Testis (tissue), 3 donors: ENCODE measurements around the gene ACO2. TPM values are rescaled to one million over a fixed set of nuclear protein-coding genes. Genes with fewer than 3 reads are reported as not detected.
A peak's percentile ranks its signal among the peaks of the same experiment; 100 is the strongest.

ENCODE experiments used
- DNase-seq: peaks from one replicate; pipeline ENCODE4 v3.0.0-alpha.2; 2019
- H3K27ac ChIP-seq, 2 donors: fragments of 200-600 bp; sonication (generic); one replicate each; pipeline ENCODE4 v1.5.1; 2019
- H3K27me3 ChIP-seq: fragments of 200-600 bp; sonication (generic); one replicate; pipeline ENCODE4 v1.5.1; 2019
- H3K36me3 ChIP-seq: fragments of 200-600 bp; sonication (generic); one replicate; pipeline ENCODE4 v1.5.1; 2017; ENCODE audit warnings: low read depth; ENCODE audit errors: missing control alignments
- H3K4me1 ChIP-seq: fragments of 200-600 bp; sonication (generic); one replicate; pipeline ENCODE4 v1.5.1; 2019
- H3K4me3 ChIP-seq, 2 donors: fragments of 200-600 bp; sonication (generic); one replicate each; pipeline ENCODE4 v1.5.1; 2017 to 2019
- H3K9me3 ChIP-seq: fragments of 200-600 bp; sonication (generic); one replicate; pipeline ENCODE4 v1.5.1; 2017
- POLR2A ChIP-seq: fragments of 450-650 bp; IDR thresholded peaks from one replicate; pipeline ENCODE4 v1.6.1; 2017; ENCODE audit warnings: antibody characterized with exemption, mild to moderate bottlenecking, moderate library complexity
- WGBS, 2 donors: methylation state at CpG; one replicate each; pipeline ENCODE4 v1.1.5; 2018; 5-methylcytosine and 5-hydroxymethylcytosine counted together
- intact Hi-C: fragments of 100-400 bp; cut with DNase I; formaldehyde crosslinking; loops from one replicate; pipeline ENCODE4 v1.15.1; 2023; ENCODE audit warnings: low total_unique reads
- polyA plus RNA-seq: library from polyadenylated mRNA; stranded (reverse); fragments of 350-450 nt; fragmentation: Illumina TruSeq; extraction: RNeasy Lipid Tissue Mini Kit (QIAGEN cat#74804); gene quantifications from one replicate; pipeline ENCODE4 v1.2.3, GENCODE V29; 2014; ENCODE audit warnings: low read depth, low replicate concordance; ENCODE audit not compliant: insufficient read depth
- total RNA-seq, 2 donors: library from RNA; depleted of rRNA; stranded (reverse); fragments of >200 nt; gene quantifications; one replicate each; pipeline ENCODE4 v1.2.3, GENCODE V29; 2016
- TF ChIP-seq, protein P1 (sequence below), 3 experiments: fragments of 450-650 bp in 2 of 3; fragments of 200-600 bp in 1 of 3; sonication (generic) in 1 of 3; IDR thresholded peaks; one replicate each; pipeline ENCODE4 v1.5.1; 2016 to 2019; ENCODE audit warnings: antibody characterized with exemption in 3 of 3, mild to moderate bottlenecking in 2 of 3, moderate library complexity in 1 of 3

The ACO2 gene
- total and polyA plus RNA-seq, 3 donors from 2014 or later, result 113 to 178 (median 133) TPM

DNA sequence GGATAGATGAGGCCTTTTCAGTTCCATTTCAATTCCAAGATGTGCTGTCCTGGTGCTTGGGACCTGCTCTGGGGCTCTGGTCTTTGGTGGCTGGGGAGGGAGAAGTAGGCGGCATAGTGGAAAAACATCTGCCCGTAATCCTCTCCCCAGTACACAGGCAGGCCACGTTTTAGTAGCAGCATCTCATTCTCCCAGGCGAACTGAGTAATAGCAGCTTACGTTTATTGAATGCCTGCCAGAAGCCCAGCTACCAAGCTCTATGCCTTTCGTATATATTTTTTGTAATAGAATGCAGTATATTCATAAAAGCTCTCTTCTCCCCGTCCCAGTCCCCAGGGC lies 11.4 kb downstream of the ACO2 start:
- H3K27ac ChIP-seq, result no peak overlapping the region
- no peaks in the 10 kb centered on the region for H3K27me3 ChIP-seq
- peaks cover 28% of the 10 kb centered on the region for H3K4me1 ChIP-seq
- TF ChIP-seq, protein P1, sequence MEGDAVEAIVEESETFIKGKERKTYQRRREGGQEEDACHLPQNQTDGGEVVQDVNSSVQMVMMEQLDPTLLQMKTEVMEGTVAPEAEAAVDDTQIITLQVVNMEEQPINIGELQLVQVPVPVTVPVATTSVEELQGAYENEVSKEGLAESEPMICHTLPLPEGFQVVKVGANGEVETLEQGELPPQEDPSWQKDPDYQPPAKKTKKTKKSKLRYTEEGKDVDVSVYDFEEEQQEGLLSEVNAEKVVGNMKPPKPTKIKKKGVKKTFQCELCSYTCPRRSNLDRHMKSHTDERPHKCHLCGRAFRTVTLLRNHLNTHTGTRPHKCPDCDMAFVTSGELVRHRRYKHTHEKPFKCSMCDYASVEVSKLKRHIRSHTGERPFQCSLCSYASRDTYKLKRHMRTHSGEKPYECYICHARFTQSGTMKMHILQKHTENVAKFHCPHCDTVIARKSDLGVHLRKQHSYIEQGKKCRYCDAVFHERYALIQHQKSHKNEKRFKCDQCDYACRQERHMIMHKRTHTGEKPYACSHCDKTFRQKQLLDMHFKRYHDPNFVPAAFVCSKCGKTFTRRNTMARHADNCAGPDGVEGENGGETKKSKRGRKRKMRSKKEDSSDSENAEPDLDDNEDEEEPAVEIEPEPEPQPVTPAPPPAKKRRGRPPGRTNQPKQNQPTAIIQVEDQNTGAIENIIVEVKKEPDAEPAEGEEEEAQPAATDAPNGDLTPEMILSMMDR (IDR thresholded peaks at IDR 0.05), result no peak
- TF ChIP-seq POLR2A, result no peak
- intact Hi-C loops, result no loop called here
- H3K36me3 ChIP-seq, result no peaks in the 10 kb centered on the region
- 77 to 81% methylated on average over 7 of the region's 7 CpGs for WGBS, 2 donors
- no peak for DNase-seq
- H3K9me3 ChIP-seq, result no peaks in the 10 kb centered on the region
- H3K4me3 ChIP-seq, result no peak overlapping the region

- DNase-seq, result no peak
- H3K4me1 ChIP-seq, result peaks cover 28% of the 10 kb centered on the region
- no peaks in the 10 kb centered on the region for H3K9me3 ChIP-seq
- WGBS, 2 donors, result 80 to 82% methylated on average over 14 to 15 of the region's 15 CpGs
- peak overlapping the region in 1 of 2 donors; percentile 48 for H3K27ac ChIP-seq
- H3K27me3 ChIP-seq, result no peaks in the 10 kb centered on the region
- no peaks in the 10 kb centered on the region for H3K36me3 ChIP-seq
- intact Hi-C loops, result no loop called here
- no peak overlapping the region for H3K4me3 ChIP-seq
- TF ChIP-seq, protein P1 (IDR thresholded peaks at IDR 0.05), result no peak
- no peak for TF ChIP-seq POLR2A
These were observed 12.4 kb downstream of the ACO2 start for GRCh38 chr22:41481131-41481830.

DNA sequence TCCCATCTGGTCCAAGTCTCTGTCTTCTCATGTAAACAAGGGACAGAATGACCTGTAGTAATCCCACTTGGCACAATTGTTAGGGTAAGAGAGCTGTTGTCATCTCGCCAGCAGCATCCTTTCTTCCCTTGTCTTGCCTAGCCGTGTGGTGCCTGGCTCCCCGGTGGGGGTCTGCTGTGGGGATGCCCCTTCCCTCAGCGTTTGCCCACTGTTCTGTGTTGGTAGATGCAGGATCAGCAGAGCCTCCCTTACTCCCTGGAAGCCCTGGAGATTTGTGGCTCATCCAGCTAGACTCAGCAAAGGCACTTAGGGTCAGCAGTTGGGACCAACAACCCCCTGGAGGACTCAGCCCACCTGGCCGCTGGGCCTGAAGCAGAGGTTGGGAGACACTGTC lies 13.0 kb downstream of the ACO2 start:
- Histone ChIP-seq H3K27ac (peak overlapping the region; percentile 18 to 48), H3K36me3 (no peaks in the 10 kb centered on the region), H3K27me3 (no peaks in the 10 kb centered on the region), H3K4me1 (peaks cover 28% of the 10 kb centered on the region), H3K4me3 (no peak overlapping the region), H3K9me3 (no peaks in the 10 kb centered on the region)
- no peak for DNase-seq
- intact Hi-C loops, result no loop called here
- no peak for TF ChIP-seq POLR2A
- TF ChIP-seq, protein P1 (IDR thresholded peaks at IDR 0.05), result no peak
- WGBS, 2 donors, result 59 to 84% methylated on average over 4 to 5 of the region's 5 CpGs

DNA sequence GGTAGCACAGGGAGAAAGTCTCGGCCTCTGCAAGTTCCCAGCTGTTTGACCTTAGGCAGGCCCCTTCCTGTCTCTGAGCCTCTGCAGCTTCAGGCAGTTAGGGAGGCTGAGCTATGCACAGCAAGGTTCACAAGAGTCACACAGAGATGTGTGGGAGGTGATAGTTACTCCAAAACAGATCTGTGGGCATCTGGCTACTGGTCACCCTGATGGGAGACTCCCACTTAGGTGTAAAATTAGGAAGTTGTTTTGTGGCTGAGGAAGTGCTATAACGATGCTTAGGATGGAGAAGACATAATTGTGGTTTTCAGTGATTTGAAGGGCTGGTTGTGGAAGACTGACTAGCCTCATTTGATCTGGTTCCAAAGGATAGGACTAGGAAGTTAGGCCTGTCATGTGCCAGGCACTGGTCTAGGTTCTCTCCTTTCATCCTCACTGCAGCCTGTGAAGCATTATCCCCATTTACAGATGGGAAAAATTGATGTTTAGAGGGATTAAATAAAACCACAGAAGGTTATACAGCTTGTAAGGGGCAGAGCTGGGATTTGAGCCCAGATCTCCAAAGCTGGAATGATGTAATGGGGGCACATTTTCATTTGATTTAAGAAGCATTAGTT lies 13.5 kb downstream of the ACO2 start:
- intact Hi-C loops, result no loop called here
- no peak for DNase-seq
- Histone ChIP-seq H3K4me3 (no peak overlapping the region), H3K27ac (peak overlapping the region; percentile 18 to 48), H3K36me3 (no peaks in the 10 kb centered on the region), H3K4me1 (peaks cover 33% of the 10 kb centered on the region), H3K9me3 (no peaks in the 10 kb centered on the region), H3K27me3 (no peaks in the 10 kb centered on the region)
- WGBS, 2 donors, result 52 to 62% methylated on average over 2 of the region's 2 CpGs
- TF ChIP-seq, protein P1 (IDR thresholded peaks at IDR 0.05), result no peak
- no peak for TF ChIP-seq POLR2A

DNA sequence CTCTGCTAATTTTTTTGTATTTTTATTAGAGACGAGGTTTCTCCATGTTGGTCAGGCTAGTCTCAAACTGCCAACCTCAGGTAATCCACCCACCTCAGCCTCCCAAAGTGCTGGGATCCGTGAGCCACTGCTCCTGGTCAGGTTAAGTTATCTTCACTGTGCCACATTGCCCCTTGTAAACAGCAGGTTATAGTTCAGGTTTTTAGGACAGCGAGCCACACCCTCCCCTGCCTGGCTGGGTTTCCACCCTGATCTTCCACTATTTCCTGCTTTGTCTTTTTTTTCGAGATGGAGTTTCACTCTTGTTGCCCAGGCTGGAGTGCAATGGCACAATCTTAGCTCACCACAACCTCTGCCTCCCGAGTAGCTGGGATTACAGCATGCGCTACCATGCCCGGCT lies 16.1 kb downstream of the ACO2 start:
- TF ChIP-seq POLR2A, result no peak
- Histone ChIP-seq H3K36me3 (no peaks in the 10 kb centered on the region), H3K4me1 (peaks cover 24% of the 10 kb centered on the region), H3K4me3 (no peak overlapping the region), H3K27ac (no peak overlapping the region), H3K9me3 (no peaks in the 10 kb centered on the region), H3K27me3 (no peaks in the 10 kb centered on the region)
- DNase-seq, result no peak
- intact Hi-C loops, result no loop called here
- 80 to 92% methylated on average over 7 of the region's 7 CpGs for WGBS, 2 donors
